Activated CD4-positive, alpha-beta T cell treated with anti-CD3 and anti-CD28 coated beads, Interleukin-2, amount 50 U/mL, for 4 hours (primary cell): Measurements from ENCODE around the gene CCNE1.
"Not testable (repeated sequence)": the region's sequence is repeated elsewhere in the genome, so short reads cannot be mapped to it uniquely, and the experiment has no call there.

Experiments
- DNase-seq, 2 experiments: peaks; one replicate each; pipeline ENCODE4 v3.0.0-alpha.2; 2020

Gene CCNE1

DNA sequence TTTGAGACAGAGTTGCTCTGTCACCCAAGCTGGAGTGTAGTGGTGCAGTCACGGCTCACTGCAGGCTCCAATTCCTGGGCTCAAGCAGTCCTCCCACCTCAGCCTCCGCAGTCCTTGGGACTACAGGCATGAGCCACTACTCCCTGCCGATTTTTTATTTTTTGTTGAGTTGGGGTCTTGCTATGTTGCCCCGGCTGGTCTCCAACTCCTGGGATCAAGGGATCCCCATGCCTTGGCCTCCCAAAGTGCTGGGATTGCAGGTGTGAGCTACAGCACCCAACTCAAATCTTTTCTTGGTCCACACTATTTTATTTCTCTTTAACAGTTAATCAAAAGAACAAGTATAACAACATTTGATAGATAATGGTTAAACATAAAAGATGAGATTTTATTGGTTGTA lies 7.5 kb downstream of the CCNE1 start:
- DNase-seq, result no peak

- DNase-seq, result no peak
Measured at GRCh38 chr19:29819986-29820385, 8.2 kb downstream of the CCNE1 start.

DNA sequence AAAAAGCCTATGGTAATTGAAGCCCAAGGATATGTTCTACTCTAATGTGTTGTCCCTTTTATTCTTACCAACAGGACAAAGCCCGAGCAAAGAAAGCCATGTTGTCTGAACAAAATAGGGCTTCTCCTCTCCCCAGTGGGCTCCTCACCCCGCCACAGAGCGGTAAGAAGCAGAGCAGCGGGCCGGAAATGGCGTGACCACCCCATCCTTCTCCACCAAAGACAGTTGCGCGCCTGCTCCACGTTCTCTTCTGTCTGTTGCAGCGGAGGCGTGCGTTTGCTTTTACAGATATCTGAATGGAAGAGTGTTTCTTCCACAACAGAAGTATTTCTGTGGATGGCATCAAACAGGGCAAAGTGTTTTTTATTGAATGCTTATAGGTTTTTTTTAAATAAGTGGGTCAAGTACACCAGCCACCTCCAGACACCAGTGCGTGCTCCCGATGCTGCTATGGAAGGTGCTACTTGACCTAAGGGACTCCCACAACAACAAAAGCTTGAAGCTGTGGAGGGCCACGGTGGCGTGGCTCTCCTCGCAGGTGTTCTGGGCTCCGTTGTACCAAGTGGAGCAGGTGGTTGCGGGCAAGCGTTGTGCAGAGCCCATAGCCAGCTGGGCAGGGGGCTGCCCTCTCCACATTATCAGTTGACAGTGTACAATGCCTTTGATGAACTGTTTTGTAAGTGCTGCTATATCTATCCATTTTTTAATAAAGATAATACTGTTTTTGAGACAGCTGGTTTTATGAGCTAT lies 12.0 kb downstream of the CCNE1 start:
- DNase-seq, result no peak

DNA sequence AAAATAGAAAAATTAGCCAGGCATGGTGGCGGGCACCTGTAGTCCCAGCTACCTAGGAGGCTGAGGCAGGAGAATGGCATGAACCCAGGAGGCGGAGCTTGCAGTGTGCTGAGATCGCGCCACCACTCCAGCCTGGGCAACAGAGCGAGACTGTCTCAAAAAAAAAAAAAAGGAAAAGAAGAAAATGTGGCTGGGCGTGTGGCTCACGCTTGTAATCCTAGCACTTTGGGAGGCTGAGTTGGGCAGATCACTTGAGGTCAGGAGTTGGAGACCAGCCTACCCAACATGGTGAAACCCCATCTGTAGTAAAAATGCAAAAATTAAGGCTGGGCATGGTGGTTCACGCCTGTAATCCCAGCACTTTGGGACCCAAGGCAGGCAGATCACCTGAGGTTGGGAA lies 13.5 kb downstream of the CCNE1 start:
- not testable (repeated sequence) for DNase-seq

- DNase-seq, result peak; percentile 43 to 47
Measured at GRCh38 chr19:29831041-29831548, 19.3 kb downstream of the CCNE1 start.

- no peak for DNase-seq
Measured at GRCh38 chr19:29831686-29832085, 19.9 kb downstream of the CCNE1 start.

DNA sequence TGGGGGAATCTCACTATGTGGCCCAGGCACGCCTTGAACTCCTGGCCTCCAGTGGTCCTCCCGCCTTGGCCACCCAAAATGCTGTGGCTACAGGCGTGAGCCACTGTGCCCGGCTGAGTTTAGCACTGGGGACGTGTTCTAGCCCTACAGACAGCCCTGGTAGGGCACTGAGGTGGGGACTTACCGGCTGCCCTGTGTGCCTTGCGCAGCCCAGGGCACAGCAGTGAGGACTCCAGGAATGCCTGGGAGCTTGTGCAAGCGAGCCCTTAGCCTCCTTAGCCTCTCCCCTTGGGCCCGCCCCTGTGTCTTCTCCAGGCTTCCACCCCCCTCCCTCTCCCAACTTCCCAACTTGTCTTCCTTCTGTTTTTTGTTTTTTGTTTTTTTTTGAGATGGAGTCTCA lies 21.0 kb downstream of the CCNE1 start:
- DNase-seq, result no peak

- DNase-seq, result no peak
Measured at GRCh38 chr19:29833614-29834261, 21.9 kb downstream of the CCNE1 start.

- no peak for DNase-seq
Measured at GRCh38 chr19:29834991-29835846, 23.4 kb downstream of the CCNE1 start.

DNA sequence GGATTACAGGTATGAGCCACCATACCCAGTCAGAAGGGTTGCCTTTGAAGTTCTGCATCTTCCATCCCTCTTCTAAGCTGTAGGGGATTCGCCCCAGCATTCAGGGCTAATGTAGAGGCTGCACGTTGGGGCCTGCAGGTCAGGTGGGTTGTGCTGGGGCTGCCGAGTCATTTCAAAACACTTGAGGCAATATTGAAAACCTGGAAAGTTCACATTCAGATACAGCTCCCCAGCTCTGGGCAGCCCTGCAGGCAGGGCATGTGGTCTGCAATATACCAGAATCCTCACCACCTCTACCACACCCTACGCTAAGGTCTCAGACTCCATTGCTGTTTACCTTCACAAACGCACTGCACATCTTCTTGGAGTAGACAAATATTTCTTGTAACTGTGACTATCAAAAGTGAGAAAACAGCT lies 24.6 kb downstream of the CCNE1 start:
- DNase-seq, result no peak

GRCh38 chr19:29837448-29837981 lies 25.7 kb downstream of the CCNE1 start:
- peak; percentile 34 to 43 for DNase-seq

GRCh38 chr19:29837996-29838395 lies 26.2 kb downstream of the CCNE1 start:
- DNase-seq, result no peak

GRCh38 chr19:29840066-29840950 lies 28.5 kb downstream of the CCNE1 start:
- no peak for DNase-seq

DNA sequence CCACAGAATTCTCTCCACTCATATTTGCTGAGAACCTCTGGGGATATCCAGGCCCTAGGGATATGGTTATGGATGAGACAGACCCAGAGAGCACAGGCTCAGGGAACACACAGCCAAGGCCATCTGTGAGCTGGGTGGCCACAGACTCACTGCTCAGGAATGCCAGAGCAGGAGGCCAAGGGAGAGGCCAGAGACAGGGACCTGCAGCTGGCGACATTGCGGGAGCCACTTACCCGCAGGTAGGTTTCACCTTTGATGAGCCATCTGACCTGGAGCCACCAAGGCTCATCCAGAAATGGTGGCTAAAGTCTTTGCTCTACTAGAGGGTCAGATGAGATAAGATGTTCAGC lies 29.4 kb downstream of the CCNE1 start:
- DNase-seq, result no peak

- no peak for DNase-seq
Measured at GRCh38 chr19:29841559-29842367, 30.0 kb downstream of the CCNE1 start.

DNA sequence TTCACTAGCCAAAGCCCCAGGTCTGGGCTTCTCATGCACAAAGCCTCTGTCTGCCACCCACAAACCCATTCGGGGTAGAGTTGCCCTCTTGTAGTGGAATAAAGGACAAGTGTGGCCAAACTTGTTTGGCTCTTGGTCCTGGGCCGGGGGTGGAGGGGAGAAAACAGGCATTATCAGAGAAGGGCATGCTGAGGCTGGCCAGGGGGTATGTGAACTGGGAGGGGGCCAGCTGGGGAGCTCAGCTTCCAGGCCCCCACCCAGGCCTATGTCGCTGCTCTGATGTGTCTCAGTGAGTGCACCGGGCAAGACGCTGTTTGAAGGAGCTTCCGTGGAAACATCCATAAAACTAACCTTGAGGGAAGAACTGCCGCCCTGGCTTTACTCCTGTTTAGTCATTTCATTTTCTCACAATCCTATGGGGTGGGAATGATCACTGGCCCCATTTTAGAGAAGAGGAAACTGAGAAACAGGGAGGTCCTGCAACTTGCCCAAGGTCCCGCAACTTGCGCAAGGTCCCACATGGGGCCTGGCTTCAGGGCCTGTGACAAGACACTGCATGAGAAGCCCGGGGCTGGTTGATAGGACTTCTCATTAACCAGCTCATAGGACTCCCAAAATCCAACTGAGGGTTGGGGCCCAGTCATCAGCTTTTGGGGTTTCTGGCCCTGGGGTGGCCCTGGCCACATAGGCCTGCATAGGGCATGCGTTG lies 30.8 kb downstream of the CCNE1 start:
- DNase-seq, result no peak

DNA sequence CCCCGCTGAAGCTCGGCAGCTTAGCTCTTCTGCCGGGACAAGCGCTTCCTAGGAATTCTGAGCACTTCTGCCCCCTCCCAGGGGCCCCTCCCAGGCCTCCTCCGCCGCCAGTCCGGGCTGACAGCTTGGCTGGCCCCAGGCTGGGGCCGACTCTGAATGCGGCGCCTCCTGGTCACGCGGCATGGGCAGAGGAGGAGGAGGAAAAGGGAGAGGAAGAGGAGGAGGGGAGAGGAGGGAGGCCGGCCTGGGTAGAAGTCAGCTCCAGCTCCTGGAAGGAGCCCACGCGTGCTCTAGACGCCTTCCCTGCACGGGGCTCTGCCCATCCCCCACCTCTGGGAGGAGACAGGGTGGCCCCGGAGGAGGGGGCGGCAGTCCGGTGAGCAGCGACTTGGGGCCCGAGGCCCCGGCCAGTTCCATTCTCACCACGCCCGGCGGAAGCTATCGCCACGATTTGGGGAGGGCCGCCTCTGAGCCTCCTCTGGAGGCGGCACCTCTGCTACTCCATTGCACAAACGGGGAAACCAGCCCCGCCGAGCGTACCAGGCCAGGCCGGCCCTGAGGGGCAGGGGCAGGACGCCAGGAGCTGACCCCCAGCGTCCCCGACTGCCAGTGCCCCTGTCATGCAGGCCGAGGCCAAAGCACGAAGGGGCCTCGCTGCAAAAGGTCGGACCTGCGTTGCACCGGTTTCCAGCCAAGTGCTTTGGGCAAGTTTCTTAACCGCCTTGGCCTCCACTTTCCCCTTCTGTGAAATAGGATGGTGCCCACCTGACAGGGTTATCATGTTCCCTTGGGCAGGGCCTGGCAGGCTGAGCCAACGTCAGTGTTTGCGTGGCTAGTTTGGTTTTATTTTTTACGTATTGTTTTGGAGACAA lies 31.6 kb downstream of the CCNE1 start:
- no peak for DNase-seq

DNA sequence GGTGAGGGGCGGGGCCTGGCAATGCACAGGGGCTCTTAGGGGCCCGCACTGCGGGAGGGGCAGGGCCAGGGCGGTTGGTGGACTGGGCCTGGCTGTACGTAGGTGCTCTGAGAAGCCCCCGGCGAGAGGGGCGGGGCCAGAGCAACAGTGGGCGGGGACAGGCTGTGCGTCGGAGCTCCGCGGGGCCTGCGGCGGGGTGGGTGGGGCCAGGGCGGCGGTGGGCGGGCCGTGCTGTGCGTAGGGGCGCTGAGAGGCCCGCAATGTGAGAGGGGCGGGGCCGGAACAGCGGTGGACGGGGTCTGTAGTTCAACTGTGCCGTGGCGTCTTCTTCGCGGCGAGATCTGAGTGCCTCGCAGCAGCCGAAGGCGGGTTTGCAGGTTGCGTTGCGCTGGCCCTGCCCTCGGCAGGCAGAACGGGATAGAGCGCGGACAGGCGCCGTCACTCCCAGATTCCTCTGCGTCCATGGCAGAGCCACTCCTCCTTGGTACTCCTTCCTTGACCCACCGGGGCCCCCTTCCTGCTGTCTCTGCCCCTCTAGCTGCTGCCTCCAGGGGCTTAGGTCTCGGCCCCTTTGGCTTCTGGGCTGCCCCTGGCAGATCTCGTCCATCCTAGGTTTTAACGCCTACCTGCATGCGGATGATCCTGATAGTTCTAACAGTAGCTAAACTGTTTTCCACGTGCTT lies 33.2 kb downstream of the CCNE1 start:
- DNase-seq, result peak; percentile 96

- DNase-seq, result peak; percentile 19 to 39
Measured at GRCh38 chr19:29845574-29846176, 33.9 kb downstream of the CCNE1 start.
